ENCODE measurements around the gene PTPRD.

PTPRD gene

GRCh38 chr9:8842402-8843193 lies 1770.2 kb downstream of the PTPRD start:
- no peak overlapping the region for H3K4me3 ChIP-seq (ENCODE audit: low read depth, low read length)
- no peak for TF ChIP-seq CTCF (IDR thresholded peaks at IDR 0.05; ENCODE audit: insufficient read depth, low read depth, low read length, missing control alignments)
- DNase-seq (ENCODE audit: low read depth), result no peak

GRCh38 chr9:8838136-8838535 lies 1774.7 kb downstream of the PTPRD start:
- DNase-seq (ENCODE audit: low read depth), result no peak
- TF ChIP-seq CTCF (IDR thresholded peaks at IDR 0.05; ENCODE audit: insufficient read depth, low read depth, low read length, missing control alignments), result no peak
- H3K4me3 ChIP-seq (ENCODE audit: low read depth, low read length), result no peak overlapping the region

- no peak for DNase-seq (ENCODE audit: low read depth)
- no peak for TF ChIP-seq CTCF (IDR thresholded peaks at IDR 0.05; ENCODE audit: insufficient read depth, low read depth, low read length, missing control alignments)
- no peak overlapping the region for H3K4me3 ChIP-seq (ENCODE audit: low read depth, low read length)
Measured at GRCh38 chr9:8835291-8835690, 1777.5 kb downstream of the PTPRD start.

GRCh38 chr9:8832955-8833354 lies 1779.8 kb downstream of the PTPRD start:
- H3K4me3 ChIP-seq (ENCODE audit: low read depth, low read length), result no peak overlapping the region
- no peak for TF ChIP-seq CTCF (IDR thresholded peaks at IDR 0.05; ENCODE audit: insufficient read depth, low read depth, low read length, missing control alignments)
- DNase-seq (ENCODE audit: low read depth), result no peak

- H3K4me3 ChIP-seq (ENCODE audit: low read depth, low read length), result no peak overlapping the region
- DNase-seq (ENCODE audit: low read depth), result no peak
- no peak for TF ChIP-seq CTCF (IDR thresholded peaks at IDR 0.05; ENCODE audit: insufficient read depth, low read depth, low read length, missing control alignments)
Measured at GRCh38 chr9:8832386-8832785, 1780.4 kb downstream of the PTPRD start.

GRCh38 chr9:8831568-8831967 lies 1781.2 kb downstream of the PTPRD start:
- no peak for TF ChIP-seq CTCF (IDR thresholded peaks at IDR 0.05; ENCODE audit: insufficient read depth, low read depth, low read length, missing control alignments)
- DNase-seq (ENCODE audit: low read depth), result no peak
- no peak overlapping the region for H3K4me3 ChIP-seq (ENCODE audit: low read depth, low read length)

- no peak for DNase-seq (ENCODE audit: low read depth)
- no peak for TF ChIP-seq CTCF (IDR thresholded peaks at IDR 0.05; ENCODE audit: insufficient read depth, low read depth, low read length, missing control alignments)
- H3K4me3 ChIP-seq (ENCODE audit: low read depth, low read length), result no peak overlapping the region
Measured at GRCh38 chr9:8826281-8826680, 1786.5 kb downstream of the PTPRD start.
